Smooth muscle cell (in vitro differentiated cells): ENCODE results near the gene EPS8L3. TPM values are rescaled to one million over a fixed set of nuclear protein-coding genes. Genes with fewer than 3 reads are reported as not detected.

Experiments
- DNase-seq: peaks from one replicate; lab custom pipeline; 2025; ENCODE audit not compliant: unreplicated experiment; lab: John Stamatoyannopoulos, UW
- H2AFZ ChIP-seq: fragments of 200-600 bp; sonication (generic); 2 replicates; pipeline ENCODE4 v1.6.0; 2016; ENCODE audit warnings: antibody characterized with exemption, low read depth, mild to moderate bottlenecking
- H3F3A ChIP-seq: fragments of 200-600 bp; sonication (generic); 2 replicates; pipeline ENCODE4 v1.6.0; 2017; ENCODE audit warnings: antibody characterized with exemption, low read depth
- H3K27ac ChIP-seq: fragments of 200-600 bp; sonication (generic); 2 replicates; pipeline ENCODE4 v1.5.1; 2016; ENCODE audit warnings: low read depth, mild to moderate bottlenecking
- H3K27me3 ChIP-seq: fragments of 200-600 bp; sonication (generic); 2 replicates; pipeline ENCODE4 v1.6.1; 2016; ENCODE audit warnings: low read depth, mild to moderate bottlenecking
- H3K36me3 ChIP-seq: fragments of 200-600 bp; sonication (generic); 2 replicates; pipeline ENCODE4 v1.5.1; 2016; ENCODE audit warnings: low read depth
- H3K4me1 ChIP-seq: fragments of 200-600 bp; sonication (generic); 2 replicates; pipeline ENCODE4 v1.5.1; 2016; ENCODE audit warnings: low read depth
- H3K4me2 ChIP-seq: fragments of 200-600 bp; sonication (generic); 2 replicates; pipeline ENCODE4 v1.6.0; 2016; ENCODE audit warnings: mild to moderate bottlenecking
- H3K4me3 ChIP-seq: fragments of 200-600 bp; sonication (generic); 2 replicates; pipeline ENCODE4 v1.5.1; 2016; ENCODE audit warnings: mild to moderate bottlenecking
- H3K79me2 ChIP-seq: fragments of 200-600 bp; sonication (generic); 2 replicates; pipeline ENCODE4 v1.6.0; 2016; ENCODE audit warnings: low read depth, mild to moderate bottlenecking
- H3K9ac ChIP-seq: fragments of 200-600 bp; sonication (generic); 2 replicates; pipeline ENCODE4 v1.6.0; 2016; ENCODE audit warnings: low read depth
- H3K9me3 ChIP-seq: fragments of 200-600 bp; sonication (generic); replicated peaks from 2 replicates; pipeline ENCODE4 v1.5.1; 2016; ENCODE audit warnings: low read depth
- H4K20me1 ChIP-seq: fragments of 200-600 bp; sonication (generic); 2 replicates; pipeline ENCODE4 v1.6.0; 2016; ENCODE audit warnings: low read depth
- WGBS: methylation state at CpG from one replicate; pipeline ENCODE4 v1.1.7; 2016; ENCODE audit warnings: low lambda C conversion rate; 5-methylcytosine and 5-hydroxymethylcytosine counted together
- polyA plus RNA-seq: library from polyadenylated mRNA; unstranded; fragments of >200 nt; fragmentation: Nextera tagmentation; extraction: Ambion mirVana; gene quantifications from 2 replicates; pipeline ENCODE4 v1.2.1, GENCODE V29; 2016
- total RNA-seq: library from RNA; depleted of rRNA; stranded (reverse); fragments of >200 nt; gene quantifications from 2 replicates; pipeline ENCODE4 v1.2.3, GENCODE V29; 2014
- TF ChIP-seq, protein P1 (sequence below): fragments of 200-600 bp; sonication (generic); IDR thresholded peaks from 2 replicates; pipeline ENCODE4 v1.5.1; 2017; ENCODE audit warnings: borderline replicate concordance, mild to moderate bottlenecking, antibody characterized with exemption; ENCODE audit not compliant: insufficient read depth, poor library complexity, severe bottlenecking

The EPS8L3 gene
- total and polyA plus RNA-seq, 2 experiments from 2014 or later = not detected

DNA sequence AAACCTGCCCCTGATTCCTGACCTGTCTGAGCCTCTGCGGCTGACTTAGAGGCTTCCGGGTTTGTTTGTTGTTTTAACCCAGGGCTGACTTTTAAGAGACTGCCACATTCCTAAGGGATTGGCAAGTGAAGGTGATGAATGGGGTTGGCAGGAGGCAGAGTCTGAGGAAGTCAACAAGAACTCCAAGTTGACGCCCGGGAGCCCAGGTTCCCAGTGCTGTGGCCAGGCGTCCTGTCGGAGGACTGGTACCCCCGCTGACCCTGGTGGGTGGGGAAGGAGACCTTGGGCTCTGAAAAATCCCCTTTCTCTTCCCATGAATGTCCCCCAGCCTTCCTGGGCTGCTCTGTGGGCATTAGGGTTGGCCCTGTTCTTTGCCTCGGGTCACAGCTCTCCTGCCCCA, 19.7 kb upstream of the EPS8L3 start:
- Histone ChIP-seq H3K27ac (no peak overlapping the region), H3K79me2 (no peaks in the 10 kb centered on the region), H3K4me3 (no peak overlapping the region), H3K36me3 (no peaks in the 10 kb centered on the region), H3K27me3 (no peaks in the 10 kb centered on the region), H2AFZ (no peak overlapping the region), H3F3A (peaks cover 14% of the 10 kb centered on the region), H3K4me2 (peak overlapping the region; percentile 64), H4K20me1 (no peaks in the 10 kb centered on the region), H3K9ac (no peak overlapping the region), H3K9me3 (peaks cover 2% of the 10 kb centered on the region), H3K4me1 (peaks cover 23% of the 10 kb centered on the region)
- TF ChIP-seq, protein P1, sequence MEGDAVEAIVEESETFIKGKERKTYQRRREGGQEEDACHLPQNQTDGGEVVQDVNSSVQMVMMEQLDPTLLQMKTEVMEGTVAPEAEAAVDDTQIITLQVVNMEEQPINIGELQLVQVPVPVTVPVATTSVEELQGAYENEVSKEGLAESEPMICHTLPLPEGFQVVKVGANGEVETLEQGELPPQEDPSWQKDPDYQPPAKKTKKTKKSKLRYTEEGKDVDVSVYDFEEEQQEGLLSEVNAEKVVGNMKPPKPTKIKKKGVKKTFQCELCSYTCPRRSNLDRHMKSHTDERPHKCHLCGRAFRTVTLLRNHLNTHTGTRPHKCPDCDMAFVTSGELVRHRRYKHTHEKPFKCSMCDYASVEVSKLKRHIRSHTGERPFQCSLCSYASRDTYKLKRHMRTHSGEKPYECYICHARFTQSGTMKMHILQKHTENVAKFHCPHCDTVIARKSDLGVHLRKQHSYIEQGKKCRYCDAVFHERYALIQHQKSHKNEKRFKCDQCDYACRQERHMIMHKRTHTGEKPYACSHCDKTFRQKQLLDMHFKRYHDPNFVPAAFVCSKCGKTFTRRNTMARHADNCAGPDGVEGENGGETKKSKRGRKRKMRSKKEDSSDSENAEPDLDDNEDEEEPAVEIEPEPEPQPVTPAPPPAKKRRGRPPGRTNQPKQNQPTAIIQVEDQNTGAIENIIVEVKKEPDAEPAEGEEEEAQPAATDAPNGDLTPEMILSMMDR = no peak
- WGBS = 28% methylated on average over 8 of the region's 8 CpGs
- no peak for DNase-seq

DNA sequence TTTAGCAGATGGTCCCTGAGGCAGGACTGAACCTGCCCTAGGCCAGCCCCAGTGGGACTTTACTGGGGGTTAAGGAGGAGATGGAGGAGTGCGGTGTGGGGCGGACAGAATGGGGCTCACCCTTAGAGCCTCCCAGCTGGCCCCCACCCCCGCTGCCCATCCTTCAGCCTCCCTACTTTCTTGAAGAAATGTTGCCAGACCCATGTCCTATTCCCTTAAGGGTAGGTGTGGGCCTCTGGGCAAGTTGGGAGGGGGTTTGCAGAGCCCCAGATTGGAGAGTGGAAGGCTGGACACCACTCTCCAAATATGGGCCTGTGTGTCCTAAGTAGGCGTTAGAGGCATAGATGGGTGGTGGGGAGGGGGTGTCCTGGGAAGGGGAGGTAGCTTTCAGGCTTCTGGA, 19.2 kb upstream of the EPS8L3 start:
- WGBS = 81% methylated on average over 4 of the region's 4 CpGs
- H3K27ac ChIP-seq = no peak overlapping the region
- H3K36me3 ChIP-seq = no peaks in the 10 kb centered on the region
- no peaks in the 10 kb centered on the region for H4K20me1 ChIP-seq
- H3K4me2 ChIP-seq = peak overlapping the region; percentile 64
- peaks cover 21% of the 10 kb centered on the region for H3K4me1 ChIP-seq
- TF ChIP-seq, protein P1 = no peak
- no peak overlapping the region for H3K9ac ChIP-seq
- peaks cover 2% of the 10 kb centered on the region for H3K9me3 ChIP-seq
- no peaks in the 10 kb centered on the region for H3K79me2 ChIP-seq
- no peak overlapping the region for H2AFZ ChIP-seq
- H3K4me3 ChIP-seq = no peak overlapping the region
- DNase-seq = no peak
- peaks cover 14% of the 10 kb centered on the region for H3F3A ChIP-seq
- H3K27me3 ChIP-seq = no peaks in the 10 kb centered on the region

GRCh38 chr1:109782514-109782913, 18.8 kb upstream of the EPS8L3 start:
- 48% methylated on average over 1 of the region's 1 CpG for WGBS
- Histone ChIP-seq H3K9ac (no peak overlapping the region), H4K20me1 (no peaks in the 10 kb centered on the region), H3K36me3 (no peaks in the 10 kb centered on the region), H3K4me1 (peaks cover 21% of the 10 kb centered on the region), H2AFZ (no peak overlapping the region), H3F3A (peaks cover 9% of the 10 kb centered on the region), H3K4me2 (peak overlapping the region; percentile 64), H3K9me3 (peaks cover 2% of the 10 kb centered on the region), H3K27ac (peak overlapping the region; percentile 62), H3K27me3 (no peaks in the 10 kb centered on the region), H3K79me2 (no peaks in the 10 kb centered on the region), H3K4me3 (no peak overlapping the region)
- no peak for DNase-seq
- TF ChIP-seq, protein P1 = no peak

GRCh38 chr1:109781806-109782205, 18.1 kb upstream of the EPS8L3 start:
- Histone ChIP-seq H3K4me2 (peak overlapping the region; percentile 64), H3K4me1 (peaks cover 24% of the 10 kb centered on the region), H2AFZ (no peak overlapping the region), H4K20me1 (no peaks in the 10 kb centered on the region), H3K9me3 (peaks cover 2% of the 10 kb centered on the region), H3K36me3 (no peaks in the 10 kb centered on the region), H3F3A (peaks cover 7% of the 10 kb centered on the region), H3K27me3 (no peaks in the 10 kb centered on the region), H3K79me2 (no peaks in the 10 kb centered on the region), H3K27ac (peak overlapping the region; percentile 62), H3K9ac (no peak overlapping the region), H3K4me3 (no peak overlapping the region)
- 89% methylated on average over 2 of the region's 2 CpGs for WGBS
- DNase-seq = no peak
- TF ChIP-seq, protein P1 = no peak
